ENCODE measurements around the gene GATAD2A.
A peak's percentile ranks its signal among the peaks of the same experiment; 100 is the strongest.

Gene GATAD2A, protein sequence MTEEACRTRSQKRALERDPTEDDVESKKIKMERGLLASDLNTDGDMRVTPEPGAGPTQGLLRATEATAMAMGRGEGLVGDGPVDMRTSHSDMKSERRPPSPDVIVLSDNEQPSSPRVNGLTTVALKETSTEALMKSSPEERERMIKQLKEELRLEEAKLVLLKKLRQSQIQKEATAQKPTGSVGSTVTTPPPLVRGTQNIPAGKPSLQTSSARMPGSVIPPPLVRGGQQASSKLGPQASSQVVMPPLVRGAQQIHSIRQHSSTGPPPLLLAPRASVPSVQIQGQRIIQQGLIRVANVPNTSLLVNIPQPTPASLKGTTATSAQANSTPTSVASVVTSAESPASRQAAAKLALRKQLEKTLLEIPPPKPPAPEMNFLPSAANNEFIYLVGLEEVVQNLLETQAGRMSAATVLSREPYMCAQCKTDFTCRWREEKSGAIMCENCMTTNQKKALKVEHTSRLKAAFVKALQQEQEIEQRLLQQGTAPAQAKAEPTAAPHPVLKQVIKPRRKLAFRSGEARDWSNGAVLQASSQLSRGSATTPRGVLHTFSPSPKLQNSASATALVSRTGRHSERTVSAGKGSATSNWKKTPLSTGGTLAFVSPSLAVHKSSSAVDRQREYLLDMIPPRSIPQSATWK
- 166 to 180 (median 168) reads per million in 3 donors for total RNA-seq

DNA sequence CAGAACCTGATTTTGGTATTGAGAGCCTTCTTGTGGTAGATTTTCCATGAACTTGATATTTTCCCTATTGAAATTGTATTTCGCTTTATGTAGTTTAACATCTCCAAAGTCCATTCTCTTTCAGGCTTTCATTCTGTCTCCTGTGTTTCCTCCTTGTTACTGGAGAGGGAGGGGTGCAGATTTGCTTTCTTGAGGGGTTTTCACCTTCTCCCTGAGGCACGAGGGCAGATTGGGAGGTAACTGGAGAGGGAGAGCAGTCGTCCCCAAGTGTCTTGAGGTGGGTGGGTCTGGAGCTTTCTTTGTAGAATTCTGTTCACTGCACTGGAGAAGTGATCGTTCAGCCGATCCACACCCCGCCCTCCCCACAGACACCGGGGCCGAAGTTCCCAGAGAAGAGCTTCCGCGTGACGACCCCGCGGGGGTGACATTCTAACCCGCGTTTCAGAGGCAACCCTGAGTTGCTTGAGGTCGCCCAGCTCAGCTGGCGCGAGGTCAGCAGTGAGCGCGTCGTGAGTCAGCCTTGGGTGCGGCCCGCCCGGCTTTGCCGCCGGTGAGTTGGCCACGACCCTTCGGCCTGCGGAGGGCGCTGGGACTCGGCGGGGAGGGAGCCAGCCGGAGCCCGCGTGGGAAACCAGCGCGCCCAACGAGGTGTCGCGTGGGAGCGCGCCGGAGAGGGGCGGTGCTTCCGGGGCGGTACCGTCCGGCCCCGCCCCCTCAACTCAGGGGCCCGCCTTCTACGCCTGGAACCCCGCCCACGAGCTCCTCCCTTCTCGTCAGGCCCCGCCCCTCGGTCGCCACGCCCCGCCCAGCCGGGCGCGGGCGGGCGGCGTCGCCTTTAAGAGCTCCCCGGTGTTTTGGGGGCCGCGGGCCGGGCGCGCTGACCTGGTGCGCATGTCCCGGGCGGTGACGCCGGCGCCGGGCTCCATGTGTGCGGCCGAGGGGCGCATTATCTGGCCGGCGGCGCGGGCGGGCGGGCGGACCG lies at the start of gene GATAD2A:
Gene GATAD2A, plus strand, starts transcription at position 797 of the 982 bp plus-strand sequence. CDS start 59,671 bp downstream, outside the sequence.
- Histone ChIP-seq H3K36me3 (ENCODE audit: control insufficient read depth, insufficient read depth, low read length) (no peaks in the 10 kb centered on the region), H3K27ac (ENCODE audit: insufficient read depth, low read length, poor library complexity, severe bottlenecking) (peak within 1 kb of the TSS; percentile 75), H3K4me1 (ENCODE audit: control insufficient read depth, insufficient read depth, low read length, poor library complexity, severe bottlenecking) (peaks cover 37% of the 10 kb centered on the region), H3K27me3 (replicated peaks; ENCODE audit: control insufficient read depth, insufficient read depth, low read length, poor library complexity, severe bottlenecking) (no peaks in the 10 kb centered on the region), H3K4me3 (ENCODE audit: insufficient read depth, low read depth, low read length, poor library complexity, severe bottlenecking) (peak within 1 kb of the TSS; percentile 91), H3K9me3 (ENCODE audit: control insufficient read depth, low read length) (no peaks in the 10 kb centered on the region)
- peak; percentile 84 to 90 (median 87) for DNase-seq

DNA sequence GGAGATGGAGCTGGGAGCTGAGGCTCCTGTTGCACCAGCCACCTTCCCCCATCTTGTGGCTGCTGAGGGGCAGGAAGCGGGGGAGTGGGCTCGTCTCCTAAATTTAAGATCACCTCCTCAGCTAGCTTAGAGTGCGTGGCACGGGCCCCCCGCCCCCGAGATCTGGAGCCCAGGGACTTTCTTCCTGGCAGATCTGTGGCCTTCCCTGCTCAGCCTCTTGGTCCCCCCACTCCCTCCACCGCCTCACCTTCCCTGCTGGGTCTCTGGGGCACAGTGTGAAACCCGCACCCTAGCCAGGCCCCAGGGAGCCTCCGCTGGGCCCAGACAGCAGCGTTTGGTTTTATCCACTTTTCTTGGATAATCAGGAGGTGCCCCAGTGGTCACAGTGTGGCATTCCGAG lies 49.0 kb upstream of the GATAD2A start:
- Histone ChIP-seq H3K27ac (ENCODE audit: insufficient read depth, low read length, poor library complexity, severe bottlenecking) (no peak overlapping the region), H3K4me3 (ENCODE audit: insufficient read depth, low read depth, low read length, poor library complexity, severe bottlenecking) (no peak overlapping the region), H3K9me3 (ENCODE audit: control insufficient read depth, low read length) (no peaks in the 10 kb centered on the region), H3K4me1 (ENCODE audit: control insufficient read depth, insufficient read depth, low read length, poor library complexity, severe bottlenecking) (peaks cover 12% of the 10 kb centered on the region), H3K27me3 (replicated peaks; ENCODE audit: control insufficient read depth, insufficient read depth, low read length, poor library complexity, severe bottlenecking) (no peaks in the 10 kb centered on the region), H3K36me3 (ENCODE audit: control insufficient read depth, insufficient read depth, low read length) (peaks cover 54% of the 10 kb centered on the region)
- no peak for DNase-seq

DNA sequence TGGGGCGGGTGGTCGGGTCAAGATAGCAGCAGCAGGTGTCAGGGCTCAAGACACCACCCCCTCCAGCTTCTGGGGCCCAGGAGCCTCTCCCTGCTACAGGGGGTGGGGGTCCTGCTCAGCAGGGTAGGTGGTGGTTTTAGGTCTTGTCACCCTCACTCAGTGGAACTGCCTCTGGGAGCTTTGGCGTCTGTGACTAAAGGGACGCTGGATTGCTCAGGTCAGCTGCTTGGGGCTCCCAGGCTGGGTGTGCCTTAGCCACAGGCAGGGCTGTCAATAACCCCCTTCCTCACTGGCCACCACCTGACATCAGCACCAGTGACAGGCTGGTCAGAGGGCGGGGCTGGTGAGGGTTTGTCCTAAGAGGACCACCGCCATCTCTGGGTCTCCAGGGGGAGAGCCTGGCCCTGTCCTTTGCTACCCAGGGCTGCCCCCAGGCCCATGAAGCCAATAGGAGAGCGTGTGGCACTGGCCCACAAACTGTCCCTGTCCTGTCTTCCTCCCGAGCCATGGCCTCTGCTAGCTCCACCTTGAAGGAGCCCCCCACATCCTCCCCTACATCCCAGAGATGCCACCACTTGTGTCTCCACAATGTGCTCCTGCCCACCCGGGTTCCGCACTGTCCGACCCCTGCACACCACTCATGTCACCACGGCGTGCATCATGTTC lies 48.4 kb upstream of the GATAD2A start:
- Histone ChIP-seq H3K36me3 (ENCODE audit: control insufficient read depth, insufficient read depth, low read length) (peaks cover 52% of the 10 kb centered on the region), H3K27me3 (replicated peaks; ENCODE audit: control insufficient read depth, insufficient read depth, low read length, poor library complexity, severe bottlenecking) (no peaks in the 10 kb centered on the region), H3K4me1 (ENCODE audit: control insufficient read depth, insufficient read depth, low read length, poor library complexity, severe bottlenecking) (peaks cover 12% of the 10 kb centered on the region), H3K4me3 (ENCODE audit: insufficient read depth, low read depth, low read length, poor library complexity, severe bottlenecking) (no peak overlapping the region), H3K9me3 (ENCODE audit: control insufficient read depth, low read length) (no peaks in the 10 kb centered on the region), H3K27ac (ENCODE audit: insufficient read depth, low read length, poor library complexity, severe bottlenecking) (no peak overlapping the region)
- no peak for DNase-seq

DNA sequence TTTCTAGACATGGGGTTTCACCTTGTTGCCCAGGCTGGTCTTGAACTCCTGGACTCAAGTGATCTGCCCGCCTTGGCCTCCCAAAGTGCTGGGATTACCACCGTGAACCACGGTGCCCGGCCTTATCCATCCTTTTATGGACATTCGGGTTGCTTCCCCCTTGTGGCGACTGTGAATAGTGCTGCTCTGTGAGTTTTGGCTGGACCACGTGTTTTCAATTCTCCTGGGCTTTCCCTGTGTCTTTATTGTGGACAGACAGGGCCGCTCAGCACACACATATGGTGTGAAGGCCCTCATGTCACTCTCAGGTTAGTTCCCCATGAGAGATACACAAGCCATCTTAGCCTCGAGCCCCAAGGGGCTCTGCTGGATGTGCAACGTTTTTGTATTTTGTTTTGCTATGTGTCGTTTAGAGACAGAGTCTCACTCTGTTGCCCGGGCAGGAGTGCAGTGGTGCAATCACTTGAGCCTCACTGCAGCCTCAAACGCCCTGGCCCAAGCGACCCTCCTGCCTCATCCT lies 44.3 kb upstream of the GATAD2A start:
- Histone ChIP-seq H3K27ac (ENCODE audit: insufficient read depth, low read length, poor library complexity, severe bottlenecking) (no peak overlapping the region), H3K4me3 (ENCODE audit: insufficient read depth, low read depth, low read length, poor library complexity, severe bottlenecking) (peak overlapping the region; percentile 8)
- DNase-seq: peak; percentile 51 to 61 (median 54)

DNA sequence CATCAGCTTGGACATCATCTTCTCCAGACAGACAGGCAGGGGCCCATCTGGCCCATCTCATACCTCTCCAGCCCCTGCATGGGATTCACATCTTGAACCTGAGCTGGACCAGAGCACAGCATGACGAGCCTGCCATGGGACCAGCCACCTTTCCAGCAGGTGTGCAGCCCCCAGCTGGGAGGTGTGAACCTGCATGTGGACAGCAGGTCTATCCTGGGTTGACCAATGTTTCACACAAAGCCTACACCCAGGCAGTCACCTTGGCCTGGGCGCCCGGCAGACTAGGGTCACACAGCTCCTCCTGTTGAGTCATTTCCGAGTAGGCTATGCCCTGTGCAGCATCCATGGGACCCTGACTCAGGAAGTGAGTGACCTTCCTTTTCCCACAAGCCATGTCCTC lies 43.4 kb upstream of the GATAD2A start:
- no peaks in the 10 kb centered on the region for H3K27me3 ChIP-seq (replicated peaks; ENCODE audit: control insufficient read depth, insufficient read depth, low read length, poor library complexity, severe bottlenecking)

More for the DNA sequence above, 44.3 kb upstream of the GATAD2A start:
- Histone ChIP-seq H3K27me3 (replicated peaks; ENCODE audit: control insufficient read depth, insufficient read depth, low read length, poor library complexity, severe bottlenecking) (no peaks in the 10 kb centered on the region), H3K9me3 (ENCODE audit: control insufficient read depth, low read length) (no peaks in the 10 kb centered on the region), H3K36me3 (ENCODE audit: control insufficient read depth, insufficient read depth, low read length) (peaks cover 11% of the 10 kb centered on the region), H3K4me1 (ENCODE audit: control insufficient read depth, insufficient read depth, low read length, poor library complexity, severe bottlenecking) (peaks cover 15% of the 10 kb centered on the region)

DNA sequence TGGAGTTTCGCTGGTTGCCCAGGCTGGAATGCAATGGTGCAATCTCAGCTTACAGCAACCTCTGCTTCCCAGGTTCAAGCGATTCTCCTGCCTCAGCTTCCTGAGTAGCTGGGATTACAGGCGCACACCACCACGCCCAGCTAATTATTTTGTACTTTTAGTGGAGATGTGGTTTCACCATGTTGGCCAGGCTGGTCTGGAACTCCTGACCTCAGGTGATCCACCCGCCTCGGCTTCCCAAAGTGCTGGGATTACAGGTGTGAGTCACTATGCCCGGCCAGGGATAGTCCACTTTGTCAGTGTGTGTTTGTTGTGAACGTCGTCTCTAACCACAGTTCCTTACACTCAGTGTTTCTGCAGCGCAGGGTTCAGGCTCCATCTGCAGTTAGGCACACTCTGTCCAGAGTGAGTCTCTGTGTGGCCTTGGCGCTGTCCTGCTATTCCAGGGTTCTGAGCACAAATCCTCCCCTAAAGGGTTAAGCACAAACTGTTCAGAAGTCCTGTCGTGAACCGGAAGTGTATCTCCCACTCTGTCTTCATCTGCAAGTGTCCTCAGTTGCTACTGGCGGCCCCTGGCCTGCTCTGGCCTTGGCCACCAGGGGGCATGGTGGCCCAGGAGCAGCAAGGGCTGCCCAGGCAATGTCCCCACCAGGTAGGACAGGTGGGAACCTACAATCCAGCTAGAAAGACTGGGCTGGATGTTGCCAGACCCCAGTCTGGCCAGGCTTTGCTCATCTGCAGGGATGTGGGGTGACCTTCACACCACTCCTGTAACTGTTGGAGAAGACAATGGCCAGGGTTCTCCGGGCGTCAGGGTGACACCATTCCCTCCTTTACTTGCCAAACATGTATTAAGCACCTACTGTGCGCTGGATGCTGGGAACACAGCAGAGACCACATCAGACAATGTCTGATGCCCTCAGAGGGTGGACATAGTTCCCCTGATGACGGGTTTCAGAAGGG lies 38.8 kb upstream of the GATAD2A start:
- DNase-seq: peak; percentile 43 to 57 (median 47)
- no peak overlapping the region for H3K27ac ChIP-seq (ENCODE audit: insufficient read depth, low read length, poor library complexity, severe bottlenecking)

More for the DNA sequence above, 43.4 kb upstream of the GATAD2A start:
- H3K4me3 ChIP-seq (ENCODE audit: insufficient read depth, low read depth, low read length, poor library complexity, severe bottlenecking): no peak overlapping the region
- peaks cover 15% of the 10 kb centered on the region for H3K4me1 ChIP-seq (ENCODE audit: control insufficient read depth, insufficient read depth, low read length, poor library complexity, severe bottlenecking)
- DNase-seq: no peak
- H3K9me3 ChIP-seq (ENCODE audit: control insufficient read depth, low read length): no peaks in the 10 kb centered on the region
- H3K36me3 ChIP-seq (ENCODE audit: control insufficient read depth, insufficient read depth, low read length): peaks cover 2% of the 10 kb centered on the region
- no peak overlapping the region for H3K27ac ChIP-seq (ENCODE audit: insufficient read depth, low read length, poor library complexity, severe bottlenecking)

DNA sequence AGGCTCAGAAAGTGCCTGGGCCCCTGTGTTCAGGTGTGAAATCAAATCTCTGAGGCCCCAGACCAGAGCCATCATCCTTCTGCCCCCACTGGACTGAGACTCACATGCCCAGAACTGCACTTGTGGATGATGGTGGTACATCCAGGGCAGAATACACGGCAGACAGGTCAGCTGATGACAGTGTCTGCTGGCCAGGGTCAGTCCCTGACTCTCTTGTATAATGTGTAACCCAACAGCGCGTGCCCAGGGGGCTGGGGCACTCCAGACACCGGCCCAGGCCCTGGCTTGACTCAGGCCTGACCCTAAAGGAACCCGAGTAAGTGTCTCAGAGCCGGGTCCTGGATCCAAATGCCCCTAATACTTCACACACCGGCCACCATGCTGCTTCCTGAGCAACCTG lies 37.4 kb upstream of the GATAD2A start:
- Histone ChIP-seq H3K4me1 (ENCODE audit: control insufficient read depth, insufficient read depth, low read length, poor library complexity, severe bottlenecking) (peaks cover 10% of the 10 kb centered on the region), H3K4me3 (ENCODE audit: insufficient read depth, low read depth, low read length, poor library complexity, severe bottlenecking) (no peak overlapping the region), H3K27me3 (replicated peaks; ENCODE audit: control insufficient read depth, insufficient read depth, low read length, poor library complexity, severe bottlenecking) (no peaks in the 10 kb centered on the region), H3K27ac (ENCODE audit: insufficient read depth, low read length, poor library complexity, severe bottlenecking) (no peak overlapping the region), H3K9me3 (ENCODE audit: control insufficient read depth, low read length) (no peaks in the 10 kb centered on the region), H3K36me3 (ENCODE audit: control insufficient read depth, insufficient read depth, low read length) (no peaks in the 10 kb centered on the region)
- no peak for DNase-seq

More for the DNA sequence above, 38.8 kb upstream of the GATAD2A start:
- Histone ChIP-seq H3K36me3 (ENCODE audit: control insufficient read depth, insufficient read depth, low read length) (no peaks in the 10 kb centered on the region), H3K4me3 (ENCODE audit: insufficient read depth, low read depth, low read length, poor library complexity, severe bottlenecking) (no peak overlapping the region), H3K4me1 (ENCODE audit: control insufficient read depth, insufficient read depth, low read length, poor library complexity, severe bottlenecking) (peaks cover 3% of the 10 kb centered on the region), H3K27me3 (replicated peaks; ENCODE audit: control insufficient read depth, insufficient read depth, low read length, poor library complexity, severe bottlenecking) (no peaks in the 10 kb centered on the region), H3K9me3 (ENCODE audit: control insufficient read depth, low read length) (no peaks in the 10 kb centered on the region)

DNA sequence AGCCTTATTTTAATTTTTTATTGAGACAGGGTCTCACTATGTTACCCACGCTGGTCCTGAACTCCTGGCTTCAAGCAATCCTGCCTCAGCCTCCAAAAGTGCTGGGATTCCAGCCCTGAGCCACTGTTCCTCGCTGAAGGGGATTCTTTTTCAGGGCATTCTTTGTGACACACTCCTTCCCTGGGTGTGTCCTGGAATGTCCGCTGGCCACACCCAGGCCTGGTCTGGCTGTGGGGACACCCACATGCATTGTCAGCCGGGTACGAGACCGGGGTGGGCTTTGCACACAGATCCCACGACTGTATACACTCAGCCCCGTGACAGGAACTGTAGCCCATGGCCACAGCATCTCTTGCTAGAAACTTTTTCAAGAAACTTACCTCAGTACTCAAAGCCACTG lies 34.4 kb upstream of the GATAD2A start:
- no peak overlapping the region for H3K27ac ChIP-seq (ENCODE audit: insufficient read depth, low read length, poor library complexity, severe bottlenecking)
- H3K36me3 ChIP-seq (ENCODE audit: control insufficient read depth, insufficient read depth, low read length): no peaks in the 10 kb centered on the region

More for the DNA sequence above, 34.4 kb upstream of the GATAD2A start:
- no peaks in the 10 kb centered on the region for H3K27me3 ChIP-seq (replicated peaks; ENCODE audit: control insufficient read depth, insufficient read depth, low read length, poor library complexity, severe bottlenecking)
- H3K9me3 ChIP-seq (ENCODE audit: control insufficient read depth, low read length): no peaks in the 10 kb centered on the region
- no peak overlapping the region for H3K4me3 ChIP-seq (ENCODE audit: insufficient read depth, low read depth, low read length, poor library complexity, severe bottlenecking)
- H3K4me1 ChIP-seq (ENCODE audit: control insufficient read depth, insufficient read depth, low read length, poor library complexity, severe bottlenecking): peaks cover 9% of the 10 kb centered on the region
- DNase-seq: no peak
